Stimulated activated CD8-positive, alpha-beta memory T cell treated with anti-CD3 and anti-CD28 coated beads, Interleukin-4, amount 100 ng/mL, for 24 hours (primary cell): Measurements from ENCODE around the gene MAP3K2.

ENCODE experiments used
- DNase-seq: peaks from one replicate; pipeline ENCODE4 v3.0.0-alpha.2; 2020; ENCODE audit warnings: low read depth

The MAP3K2 gene, protein sequence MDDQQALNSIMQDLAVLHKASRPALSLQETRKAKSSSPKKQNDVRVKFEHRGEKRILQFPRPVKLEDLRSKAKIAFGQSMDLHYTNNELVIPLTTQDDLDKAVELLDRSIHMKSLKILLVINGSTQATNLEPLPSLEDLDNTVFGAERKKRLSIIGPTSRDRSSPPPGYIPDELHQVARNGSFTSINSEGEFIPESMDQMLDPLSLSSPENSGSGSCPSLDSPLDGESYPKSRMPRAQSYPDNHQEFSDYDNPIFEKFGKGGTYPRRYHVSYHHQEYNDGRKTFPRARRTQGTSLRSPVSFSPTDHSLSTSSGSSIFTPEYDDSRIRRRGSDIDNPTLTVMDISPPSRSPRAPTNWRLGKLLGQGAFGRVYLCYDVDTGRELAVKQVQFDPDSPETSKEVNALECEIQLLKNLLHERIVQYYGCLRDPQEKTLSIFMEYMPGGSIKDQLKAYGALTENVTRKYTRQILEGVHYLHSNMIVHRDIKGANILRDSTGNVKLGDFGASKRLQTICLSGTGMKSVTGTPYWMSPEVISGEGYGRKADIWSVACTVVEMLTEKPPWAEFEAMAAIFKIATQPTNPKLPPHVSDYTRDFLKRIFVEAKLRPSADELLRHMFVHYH

DNA sequence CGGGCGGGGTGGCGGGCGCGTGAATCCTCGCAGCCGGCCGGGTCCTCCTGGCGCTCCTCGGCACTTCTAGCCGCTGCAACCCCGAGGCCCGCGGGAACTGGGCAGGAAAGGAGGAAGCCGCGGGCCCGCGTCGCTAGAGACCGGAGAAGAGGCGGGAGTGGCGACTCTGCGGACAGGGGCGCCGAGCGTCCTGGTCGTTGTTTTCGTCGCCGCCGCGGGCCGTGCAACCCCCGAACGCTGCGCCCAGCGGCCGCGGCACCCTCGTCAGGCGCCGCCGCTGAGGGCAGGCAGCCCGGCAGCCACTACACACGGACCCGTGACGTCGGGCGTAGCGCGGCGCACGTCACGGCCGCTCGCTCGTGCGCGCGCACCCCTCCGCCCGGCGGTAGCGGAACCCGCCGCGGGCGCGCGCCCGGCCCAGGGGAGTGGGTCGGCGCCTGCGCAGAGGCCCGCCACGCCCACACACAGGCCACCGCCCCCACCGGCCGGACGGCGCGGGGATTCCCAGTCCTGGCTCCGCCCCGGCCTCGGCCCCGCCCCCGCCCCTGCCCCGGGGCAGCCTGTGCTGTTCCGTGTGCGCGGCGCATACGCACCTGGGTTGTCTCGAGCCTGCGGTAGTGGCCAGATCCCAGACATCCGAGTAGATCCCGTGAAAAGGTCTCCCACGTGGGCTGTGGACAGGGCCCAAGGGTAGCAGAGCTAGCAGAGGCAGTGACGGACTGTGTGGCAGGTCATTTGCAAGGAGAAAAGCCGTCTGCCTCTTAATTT is at the start of gene MAP3K2:
TSS of gene MAP3K2 (minus strand) at position 321 of the 768 bp plus-strand sequence. CDS start 44,846 bp downstream, outside the sequence.
- DNase-seq = peak; percentile 92

DNA sequence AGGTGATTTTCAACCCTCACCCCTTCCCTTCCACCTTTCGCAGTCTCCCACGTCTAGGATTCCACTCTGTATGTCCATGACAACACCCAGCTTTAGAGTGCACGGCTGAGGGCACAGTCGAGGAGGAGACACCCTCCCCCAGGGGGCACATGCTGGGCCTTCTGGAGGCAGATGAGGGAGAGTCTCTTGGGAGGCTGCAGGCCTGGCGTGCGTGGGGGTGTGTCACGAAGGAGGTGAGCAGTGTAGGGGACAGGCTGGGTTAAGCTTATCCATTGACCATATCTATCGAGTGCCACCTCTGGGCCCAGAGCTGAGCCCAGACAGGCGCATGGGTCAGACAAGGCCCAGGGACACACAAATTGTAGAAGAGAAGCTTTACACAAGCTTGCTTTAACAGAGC is 49.3 kb upstream of the MAP3K2 start:
- DNase-seq = no peak

DNA sequence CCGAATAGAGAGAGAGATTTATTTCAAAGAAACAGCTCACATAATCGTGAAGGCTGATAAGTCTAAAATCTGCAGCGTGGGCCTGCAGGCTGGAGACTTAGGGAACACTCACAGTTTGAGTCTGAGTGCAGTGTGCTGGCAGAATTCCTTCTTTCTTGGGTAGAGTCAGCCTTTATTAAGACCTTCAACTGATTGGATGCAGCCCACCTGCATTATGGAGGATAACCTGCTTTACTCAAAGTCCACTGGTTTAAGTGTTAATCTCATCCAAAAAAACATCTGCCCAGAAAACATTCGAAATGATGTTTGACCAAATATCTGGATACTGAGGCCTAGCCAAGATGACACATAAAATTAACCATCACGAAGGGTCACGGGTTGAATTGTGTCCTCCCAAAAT is 46.7 kb upstream of the MAP3K2 start:
- DNase-seq = no peak

DNA sequence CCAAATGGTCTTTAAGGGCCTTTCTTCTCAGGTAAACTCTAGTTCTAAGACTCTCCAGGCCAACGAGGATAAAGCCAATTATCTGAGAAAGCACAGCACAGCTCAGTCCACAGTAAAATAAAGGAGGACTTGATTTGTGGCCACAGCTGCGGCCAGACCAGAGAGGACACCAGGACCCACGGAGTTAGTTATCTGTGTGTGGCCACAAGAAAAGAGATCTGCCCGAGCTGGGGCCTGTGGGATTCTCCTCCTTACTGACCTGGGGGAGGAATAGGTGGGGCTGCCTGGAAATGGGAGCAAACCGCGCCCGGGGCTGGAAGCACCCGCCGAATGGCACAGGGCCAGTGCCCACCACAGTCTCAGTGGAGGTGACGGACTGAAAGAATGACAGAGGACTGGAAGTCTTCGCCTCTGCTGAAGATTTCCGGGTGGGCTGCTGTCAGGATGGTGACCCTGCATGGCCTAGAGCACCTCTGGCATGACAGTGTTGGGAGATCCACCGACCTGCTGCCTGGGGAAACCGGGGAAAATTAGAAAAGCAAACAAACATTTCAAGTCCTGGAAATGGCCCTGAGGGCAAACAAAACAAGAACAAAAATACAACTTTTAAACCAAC is 43.7 kb upstream of the MAP3K2 start:
- no peak for DNase-seq

DNA sequence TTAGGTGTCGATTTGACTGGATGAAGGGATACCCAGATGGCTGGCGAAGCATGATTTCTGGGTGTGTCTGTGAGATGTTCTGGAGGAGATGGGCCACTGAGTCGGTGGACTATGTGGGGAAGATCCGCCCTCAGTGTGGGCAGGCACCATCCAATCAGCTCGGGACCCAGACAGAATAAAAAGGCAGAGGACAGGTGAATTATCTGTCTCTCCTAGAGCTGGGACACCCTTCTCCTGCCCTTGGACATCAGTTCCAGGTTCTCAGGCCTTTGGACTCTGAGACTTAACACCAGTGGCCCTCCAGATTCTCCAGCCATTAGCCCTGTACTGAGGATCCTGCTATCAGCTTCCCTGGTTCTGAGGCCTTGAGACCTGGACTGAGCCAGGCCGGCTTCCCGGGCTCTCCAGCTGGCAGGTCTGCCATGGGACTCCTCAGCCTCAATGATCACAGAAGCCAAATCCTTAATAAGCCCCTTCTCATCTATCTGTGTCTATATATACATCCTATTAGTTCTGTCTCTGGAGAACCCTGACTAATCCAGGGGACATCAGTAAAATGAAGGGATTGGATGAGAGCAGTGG is 42.2 kb upstream of the MAP3K2 start:
- no peak for DNase-seq

DNA sequence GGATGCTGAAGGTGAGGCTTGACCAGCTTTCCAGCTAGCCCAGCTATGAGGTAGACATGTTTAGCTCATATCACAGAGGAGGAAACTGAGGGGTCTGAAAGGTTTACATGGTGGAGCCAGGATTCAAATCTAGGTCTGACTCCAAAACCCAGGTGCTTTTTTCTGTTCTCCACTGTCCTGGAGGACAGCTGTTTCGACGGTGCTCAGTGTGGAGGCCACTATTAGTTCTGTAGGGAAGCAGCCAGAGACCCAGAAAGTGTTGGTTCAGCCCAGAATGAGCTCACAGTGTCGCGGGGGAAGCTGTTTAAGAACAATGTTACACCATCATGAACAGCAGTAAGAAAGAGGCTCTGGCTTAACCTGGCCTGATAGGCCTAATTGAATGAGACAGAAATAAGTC is 41.5 kb upstream of the MAP3K2 start:
- DNase-seq = no peak

DNA sequence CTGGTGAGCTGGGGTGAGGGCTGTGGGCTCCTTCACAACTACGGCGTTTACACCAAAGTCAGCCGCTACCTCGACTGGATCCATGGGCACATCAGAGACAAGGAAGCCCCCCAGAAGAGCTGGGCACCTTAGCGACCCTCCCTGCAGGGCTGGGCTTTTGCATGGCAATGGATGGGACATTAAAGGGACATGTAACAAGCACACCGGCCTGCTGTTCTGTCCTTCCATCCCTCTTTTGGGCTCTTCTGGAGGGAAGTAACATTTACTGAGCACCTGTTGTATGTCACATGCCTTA is 41.0 kb upstream of the MAP3K2 start:
- DNase-seq = no peak

DNA sequence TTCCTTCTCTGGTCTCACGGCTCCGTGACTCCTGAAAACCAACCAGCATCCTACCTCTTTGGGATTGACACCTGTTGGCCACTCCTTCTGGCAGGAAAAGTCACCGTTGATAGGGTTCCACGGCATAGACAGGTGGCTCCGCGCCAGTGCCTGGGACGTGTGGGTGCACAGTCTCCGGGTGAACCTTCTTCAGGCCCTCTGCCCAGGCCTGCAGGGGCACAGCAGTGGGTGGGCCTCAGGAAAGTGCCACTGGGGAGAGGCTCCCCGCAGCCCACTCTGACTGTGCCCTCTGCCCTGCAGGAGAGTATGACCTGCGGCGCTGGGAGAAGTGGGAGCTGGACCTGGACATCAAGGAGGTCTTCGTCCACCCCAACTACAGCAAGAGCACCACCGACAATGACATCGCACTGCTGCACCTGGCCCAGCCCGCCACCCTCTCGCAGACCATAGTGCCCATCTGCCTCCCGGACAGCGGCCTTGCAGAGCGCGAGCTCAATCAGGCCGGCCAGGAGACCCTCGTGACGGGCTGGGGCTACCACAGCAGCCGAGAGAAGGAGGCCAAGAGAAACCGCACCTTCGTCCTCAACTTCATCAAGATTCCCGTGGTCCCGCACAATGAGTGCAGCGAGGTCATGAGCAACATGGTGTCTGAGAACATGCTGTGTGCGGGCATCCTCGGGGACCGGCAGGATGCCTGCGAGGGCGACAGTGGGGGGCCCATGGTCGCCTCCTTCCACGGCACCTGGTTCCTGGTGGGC is 40.5 kb upstream of the MAP3K2 start:
- DNase-seq = no peak

DNA sequence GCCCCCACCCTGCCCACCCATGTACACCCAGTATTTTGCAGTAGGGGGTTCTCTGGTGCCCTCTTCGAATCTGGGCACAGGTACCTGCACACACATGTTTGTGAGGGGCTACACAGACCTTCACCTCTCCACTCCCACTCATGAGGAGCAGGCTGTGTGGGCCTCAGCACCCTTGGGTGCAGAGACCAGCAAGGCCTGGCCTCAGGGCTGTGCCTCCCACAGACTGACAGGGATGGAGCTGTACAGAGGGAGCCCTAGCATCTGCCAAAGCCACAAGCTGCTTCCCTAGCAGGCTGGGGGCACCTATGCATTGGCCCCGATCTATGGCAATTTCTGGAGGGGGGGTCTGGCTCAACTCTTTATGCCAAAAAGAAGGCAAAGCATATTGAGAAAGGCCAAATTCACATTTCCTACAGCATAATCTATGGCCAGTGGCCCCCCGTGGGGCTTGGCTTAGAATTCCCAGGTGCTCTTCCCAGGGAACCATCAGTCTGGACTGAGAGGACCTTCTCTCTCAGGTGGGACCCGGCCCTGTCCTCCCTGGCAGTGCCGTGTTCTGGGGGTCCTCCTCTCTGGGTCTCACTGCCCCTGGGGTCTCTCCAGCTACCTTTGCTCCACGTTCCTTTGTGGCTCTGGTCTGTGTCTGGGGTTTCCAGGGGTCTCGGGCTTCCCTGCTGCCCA is 39.7 kb upstream of the MAP3K2 start:
- DNase-seq = no peak

DNA sequence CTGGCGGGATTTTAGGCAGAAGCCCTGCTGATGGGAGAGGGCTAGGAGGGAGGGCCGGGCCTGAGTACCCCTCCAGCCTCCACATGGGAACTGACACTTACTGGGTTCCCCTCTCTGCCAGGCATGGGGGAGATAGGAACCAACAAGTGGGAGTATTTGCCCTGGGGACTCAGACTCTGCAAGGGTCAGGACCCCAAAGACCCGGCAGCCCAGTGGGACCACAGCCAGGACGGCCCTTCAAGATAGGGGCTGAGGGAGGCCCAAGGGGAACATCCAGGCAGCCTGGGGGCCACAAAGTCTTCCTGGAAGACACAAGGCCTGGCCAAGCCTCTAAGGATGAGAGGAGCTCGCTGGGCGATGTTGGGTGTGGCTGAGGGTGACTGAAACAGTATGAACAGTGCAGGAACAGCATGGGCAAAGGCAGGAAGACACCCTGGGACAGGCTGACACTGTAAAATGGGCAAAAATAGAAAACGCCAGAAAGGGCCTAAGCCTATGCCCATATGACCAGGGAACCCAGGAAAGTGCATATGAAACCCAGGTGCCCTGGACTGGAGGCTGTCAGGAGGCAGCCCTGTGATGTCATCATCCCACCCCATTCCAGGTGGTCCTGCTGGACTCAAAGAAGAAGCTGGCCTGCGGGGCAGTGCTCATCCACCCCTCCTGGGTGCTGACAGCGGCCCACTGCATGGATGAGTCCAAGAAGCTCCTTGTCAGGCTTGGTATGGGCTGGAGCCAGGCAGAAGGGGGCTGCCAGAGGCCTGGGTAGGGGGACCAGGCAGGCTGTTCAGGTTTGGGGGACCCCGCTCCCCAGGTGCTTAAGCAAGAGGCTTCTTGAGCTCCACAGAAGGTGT is 39.0 kb upstream of the MAP3K2 start:
- no peak for DNase-seq

DNA sequence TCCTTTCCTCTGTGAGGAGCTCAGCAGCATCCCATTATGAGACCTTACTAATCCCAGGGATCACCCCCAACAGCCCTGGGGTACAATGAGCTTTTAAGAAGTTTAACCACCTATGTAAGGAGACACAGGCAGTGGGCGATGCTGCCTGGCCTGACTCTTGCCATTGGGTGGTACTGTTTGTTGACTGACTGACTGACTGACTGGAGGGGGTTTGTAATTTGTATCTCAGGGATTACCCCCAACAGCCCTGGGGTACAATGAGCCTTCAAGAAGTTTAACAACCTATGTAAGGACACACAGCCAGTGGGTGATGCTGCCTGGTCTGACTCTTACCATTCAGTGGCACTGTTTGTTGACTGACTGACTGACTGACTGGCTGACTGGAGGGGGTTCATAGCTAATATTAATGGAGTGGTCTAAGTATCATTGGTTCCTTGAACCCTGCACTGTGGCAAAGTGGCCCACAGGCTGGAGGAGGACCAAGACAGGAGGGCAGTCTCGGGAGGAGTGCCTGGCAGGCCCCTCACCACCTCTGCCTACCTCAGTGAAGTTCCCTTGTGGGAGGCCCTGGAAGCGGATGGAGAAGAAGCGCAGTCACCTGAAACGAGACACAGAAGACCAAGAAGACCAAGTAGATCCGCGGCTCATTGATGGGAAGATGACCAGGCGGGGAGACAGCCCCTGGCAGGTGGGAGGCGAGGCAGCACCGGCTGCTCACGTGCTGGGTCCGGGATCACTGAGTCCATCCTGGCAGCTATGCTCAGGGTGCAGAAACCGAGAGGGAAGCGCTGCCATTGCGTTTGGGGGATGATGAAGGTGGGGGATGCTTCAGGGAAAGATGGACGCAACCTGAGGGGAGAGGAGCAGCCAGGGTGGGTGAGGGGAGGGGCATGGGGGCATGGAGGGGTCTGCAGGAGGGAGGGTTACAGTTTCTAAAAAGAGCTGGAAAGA is 38.0 kb upstream of the MAP3K2 start:
- no peak for DNase-seq

DNA sequence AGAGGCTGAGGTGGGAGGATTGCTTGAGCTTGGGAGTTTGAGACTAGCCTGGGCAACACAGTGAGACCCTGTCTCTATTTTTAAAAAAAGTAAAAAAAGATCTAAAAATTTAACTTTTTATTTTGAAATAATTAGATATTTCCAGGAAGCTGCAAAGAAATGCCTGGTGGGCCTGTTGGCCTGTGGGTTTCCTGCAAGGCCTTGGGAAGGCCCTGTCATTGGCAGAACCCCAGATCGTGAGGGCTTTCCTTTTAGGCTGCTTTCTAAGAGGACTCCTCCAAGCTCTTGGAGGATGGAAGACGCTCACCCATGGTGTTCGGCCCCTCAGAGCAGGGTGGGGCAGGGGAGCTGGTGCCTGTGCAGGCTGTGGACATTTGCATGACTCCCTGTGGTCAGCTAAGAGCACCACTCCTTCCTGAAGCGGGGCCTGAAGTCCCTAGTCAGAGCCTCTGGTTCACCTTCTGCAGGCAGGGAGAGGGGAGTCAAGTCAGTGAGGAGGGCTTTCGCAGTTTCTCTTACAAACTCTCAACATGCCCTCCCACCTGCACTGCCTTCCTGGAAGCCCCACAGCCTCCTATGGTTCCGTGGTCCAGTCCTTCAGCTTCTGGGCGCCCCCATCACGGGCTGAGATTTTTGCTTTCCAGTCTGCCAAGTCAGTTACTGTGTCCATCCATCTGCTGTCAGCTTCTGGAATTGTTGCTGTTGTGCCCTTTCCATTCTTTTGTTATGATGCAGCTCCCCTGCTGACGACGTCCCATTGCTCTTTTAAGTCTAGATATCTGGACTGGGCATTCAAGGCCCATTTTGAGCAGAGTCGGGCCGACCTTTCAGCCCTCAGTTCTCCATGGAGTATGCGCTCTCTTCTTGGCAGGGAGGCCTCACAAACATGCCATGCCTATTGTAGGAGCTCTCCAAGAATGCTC is 37.1 kb upstream of the MAP3K2 start:
- no peak for DNase-seq

DNA sequence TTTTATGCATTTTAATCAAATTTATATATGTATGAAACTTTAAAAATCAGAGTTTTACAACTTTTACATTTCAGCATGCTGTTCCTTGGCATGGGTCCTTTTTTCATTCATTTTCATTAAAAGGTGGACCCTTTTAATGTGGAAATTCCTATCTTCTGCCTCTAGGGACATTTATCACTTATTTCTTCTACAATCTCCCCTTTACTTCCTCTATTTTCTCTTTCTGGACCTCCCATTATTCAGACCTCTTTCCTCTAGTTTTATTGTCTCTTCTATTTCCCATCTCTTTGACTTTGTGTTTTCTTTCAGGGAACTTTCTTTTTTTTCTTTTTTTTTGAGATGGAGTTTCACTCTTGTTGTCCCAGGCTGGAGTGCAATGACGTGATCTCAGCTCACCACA is 36.1 kb upstream of the MAP3K2 start:
- no peak for DNase-seq

DNA sequence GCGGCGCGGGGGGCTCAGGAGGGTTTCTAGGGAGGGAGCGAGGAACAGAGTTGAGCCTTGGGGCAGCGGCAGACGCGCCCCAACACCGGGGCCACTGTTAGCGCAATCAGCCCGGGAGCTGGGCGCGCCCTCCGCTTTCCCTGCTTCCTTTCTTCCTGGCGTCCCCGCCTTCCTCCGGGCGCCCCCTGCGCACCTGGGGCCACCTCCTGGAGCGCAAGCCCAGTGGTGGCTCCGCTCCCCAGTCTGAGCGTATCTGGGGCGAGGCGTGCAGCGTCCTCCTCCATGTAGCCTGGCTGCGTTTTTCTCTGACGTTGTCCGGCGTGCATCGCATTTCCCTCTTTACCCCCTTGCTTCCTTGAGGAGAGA is 35.7 kb upstream of the MAP3K2 start:
- no peak for DNase-seq

DNA sequence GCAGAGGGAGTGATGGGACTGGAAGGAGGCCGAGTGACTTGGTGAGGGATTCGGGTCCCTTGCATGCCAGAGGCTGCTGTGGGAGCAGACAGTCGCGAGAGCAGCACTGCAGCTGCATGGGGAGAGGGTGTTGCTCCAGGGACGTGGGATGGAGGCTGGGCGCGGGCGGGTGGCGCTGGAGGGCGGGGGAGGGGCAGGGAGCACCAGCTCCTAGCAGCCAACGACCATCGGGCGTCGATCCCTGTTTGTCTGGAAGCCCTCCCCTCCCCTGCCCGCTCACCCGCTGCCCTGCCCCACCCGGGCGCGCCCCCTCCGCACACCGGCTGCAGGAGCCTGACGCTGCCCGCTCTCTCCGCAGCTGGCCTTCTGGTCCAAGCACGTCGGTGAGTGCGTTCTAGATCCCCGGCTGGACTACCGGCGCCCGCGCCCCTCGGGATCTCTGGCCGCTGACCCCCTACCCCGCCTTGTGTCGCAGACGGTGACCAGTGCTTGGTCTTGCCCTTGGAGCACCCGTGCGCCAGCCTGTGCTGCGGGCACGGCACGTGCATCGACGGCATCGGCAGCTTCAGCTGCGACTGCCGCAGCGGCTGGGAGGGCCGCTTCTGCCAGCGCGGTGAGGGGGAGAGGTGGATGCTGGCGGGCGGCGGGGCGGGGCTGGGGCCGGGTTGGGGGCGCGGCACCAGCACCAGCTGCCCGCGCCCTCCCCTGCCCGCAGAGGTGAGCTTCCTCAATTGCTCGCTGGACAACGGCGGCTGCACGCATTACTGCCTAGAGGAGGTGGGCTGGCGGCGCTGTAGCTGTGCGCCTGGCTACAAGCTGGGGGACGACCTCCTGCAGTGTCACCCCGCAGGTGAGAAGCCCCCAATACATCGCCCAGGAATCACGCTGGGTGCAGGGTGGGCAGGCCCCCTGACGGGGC is 35.0 kb upstream of the MAP3K2 start:
- no peak for DNase-seq

DNA sequence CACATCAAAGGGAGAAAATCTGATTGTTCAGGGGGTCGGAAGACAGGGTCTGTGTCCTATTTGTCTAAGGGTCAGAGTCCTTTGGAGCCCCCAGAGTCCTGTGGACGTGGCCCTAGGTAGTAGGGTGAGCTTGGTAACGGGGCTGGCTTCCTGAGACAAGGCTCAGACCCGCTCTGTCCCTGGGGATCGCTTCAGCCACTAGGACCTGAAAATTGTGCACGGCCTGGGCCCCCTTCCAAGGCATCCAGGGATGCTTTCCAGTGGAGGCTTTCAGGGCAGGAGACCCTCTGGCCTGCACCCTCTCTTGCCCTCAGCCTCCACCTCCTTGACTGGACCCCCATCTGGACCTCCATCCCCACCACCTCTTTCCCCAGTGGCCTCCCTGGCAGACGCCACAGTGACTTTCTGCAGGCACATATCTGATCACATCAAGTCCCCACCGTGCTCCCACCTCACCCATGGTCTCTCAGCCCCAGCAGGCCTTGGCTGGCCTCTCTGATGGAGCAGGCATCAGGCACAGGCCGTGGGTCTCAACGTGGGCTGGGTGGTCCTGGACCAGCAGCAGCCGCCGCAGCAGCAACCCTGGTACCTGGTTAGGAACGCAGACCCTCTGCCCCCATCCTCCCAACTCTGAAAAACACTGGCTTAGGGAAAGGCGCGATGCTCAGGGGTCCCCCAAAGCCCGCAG is 34.2 kb upstream of the MAP3K2 start:
- no peak for DNase-seq
